Measurements from ENCODE around the gene SLC2A9.

GRCh38 chr4:10034136-10034535 lies 12.8 kb upstream of the SLC2A9 start:
- no peak for TF ChIP-seq SMC3 (IDR thresholded peaks at IDR 0.05; ENCODE audit: low read depth, low read length)
- no peak for TF ChIP-seq CTCF (conservative IDR thresholded peaks at IDR 0.05; ENCODE audit: low read depth, low read length)
- TF ChIP-seq RFX5 (IDR thresholded peaks at IDR 0.05; ENCODE audit: low read depth, low read length) = no peak
- no peak for TF ChIP-seq NFE2L2 (IDR thresholded peaks at IDR 0.05; ENCODE audit: low read depth, low read length)
- no peak for TF ChIP-seq POLR2A (IDR thresholded peaks at IDR 0.05; ENCODE audit: low read depth, low read length)
- no peak for TF ChIP-seq RAD21 (IDR thresholded peaks at IDR 0.05; ENCODE audit: low read length)
- no peak for TF ChIP-seq MAFK (IDR thresholded peaks at IDR 0.05; ENCODE audit: low read depth, low read length)
- no peak for TF ChIP-seq BHLHE40 (IDR thresholded peaks at IDR 0.05; ENCODE audit: low read depth, low read length)
